Stimulated activated CD8-positive, alpha-beta memory T cell treated with anti-CD3 and anti-CD28 coated beads, Interleukin-15, amount 100 ng/mL, for 1 hour (primary cell): ENCODE data around the gene FKBP8.
"Not testable (repeated sequence)": the region's sequence is repeated elsewhere in the genome, so short reads cannot be mapped to it uniquely, and the experiment has no call there.

Experiments
- DNase-seq: peaks from one replicate; pipeline ENCODE4 v3.0.0-alpha.2; 2020; ENCODE audit warnings: low read depth

The FKBP8 gene

DNA sequence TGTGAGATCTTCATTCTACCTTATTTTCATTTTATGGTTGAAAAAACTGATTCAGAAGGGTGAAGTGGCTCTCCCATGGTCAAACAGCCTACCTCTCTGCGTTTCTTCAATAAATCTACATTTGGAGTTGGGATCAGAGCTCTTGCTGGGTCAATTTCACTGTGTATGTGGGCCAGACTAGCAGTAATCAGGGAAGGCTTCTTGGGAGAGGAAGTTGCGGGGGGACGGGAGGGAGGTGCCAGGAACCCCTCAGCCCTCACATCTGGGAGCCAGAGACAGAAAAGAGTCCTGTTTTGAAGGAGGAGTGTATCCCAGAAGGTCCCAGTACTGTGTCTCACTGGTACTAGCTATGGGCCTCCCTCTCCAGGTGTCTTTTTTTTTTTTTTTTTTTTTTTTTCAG lies 15.2 kb upstream of the FKBP8 start:
- no peak for DNase-seq

DNA sequence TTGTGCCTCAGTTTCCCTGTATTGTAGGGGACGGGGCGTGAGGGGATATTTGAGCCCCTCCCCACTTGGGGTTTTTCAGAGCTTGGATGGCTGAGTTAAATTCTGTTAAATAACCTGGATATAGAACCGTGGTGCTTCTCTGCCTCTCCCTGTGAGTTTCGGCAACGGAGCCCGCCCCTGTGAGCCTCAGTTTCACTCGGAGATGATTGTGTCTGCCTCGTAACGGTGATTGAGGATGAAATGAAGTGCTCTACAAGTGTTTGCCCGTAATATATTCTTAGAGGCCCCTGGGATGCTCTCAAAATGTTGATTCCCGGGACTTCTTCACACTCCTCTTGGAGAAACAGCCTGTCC lies 14.8 kb upstream of the FKBP8 start:
- no peak for DNase-seq

- peak; percentile 95 for DNase-seq
Measured at GRCh38 chr19:18557411-18558201, 14.2 kb upstream of the FKBP8 start, which contains the start of gene KXD1. TSS of gene KXD1 (plus strand) at chr19:18557870. CDS start at chr19:18562057, 4,187 bp downstream.

DNA sequence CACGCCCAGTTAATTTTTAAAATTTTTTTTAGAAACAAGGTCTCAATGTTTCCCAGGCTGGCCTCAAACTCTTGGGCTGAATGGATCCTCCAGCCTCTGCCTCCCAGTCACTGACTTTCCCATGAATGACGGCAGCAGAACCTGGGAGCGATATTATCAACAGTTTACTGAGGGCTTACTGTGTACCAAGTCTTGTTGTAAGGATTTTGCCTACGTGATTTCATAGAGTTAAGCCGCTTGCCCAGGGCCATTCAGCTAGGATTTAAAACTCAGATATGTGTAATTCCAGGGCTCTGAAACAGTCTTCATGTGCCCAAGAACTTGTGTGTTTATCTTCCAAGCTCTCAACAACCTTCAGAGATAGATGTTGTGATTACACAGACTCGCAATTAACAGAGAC lies 8.3 kb upstream of the FKBP8 start:
- no peak for DNase-seq

GRCh38 chr19:18543814-18544475 lies 572 bp upstream of the FKBP8 start:
- peak; percentile 40 for DNase-seq

DNA sequence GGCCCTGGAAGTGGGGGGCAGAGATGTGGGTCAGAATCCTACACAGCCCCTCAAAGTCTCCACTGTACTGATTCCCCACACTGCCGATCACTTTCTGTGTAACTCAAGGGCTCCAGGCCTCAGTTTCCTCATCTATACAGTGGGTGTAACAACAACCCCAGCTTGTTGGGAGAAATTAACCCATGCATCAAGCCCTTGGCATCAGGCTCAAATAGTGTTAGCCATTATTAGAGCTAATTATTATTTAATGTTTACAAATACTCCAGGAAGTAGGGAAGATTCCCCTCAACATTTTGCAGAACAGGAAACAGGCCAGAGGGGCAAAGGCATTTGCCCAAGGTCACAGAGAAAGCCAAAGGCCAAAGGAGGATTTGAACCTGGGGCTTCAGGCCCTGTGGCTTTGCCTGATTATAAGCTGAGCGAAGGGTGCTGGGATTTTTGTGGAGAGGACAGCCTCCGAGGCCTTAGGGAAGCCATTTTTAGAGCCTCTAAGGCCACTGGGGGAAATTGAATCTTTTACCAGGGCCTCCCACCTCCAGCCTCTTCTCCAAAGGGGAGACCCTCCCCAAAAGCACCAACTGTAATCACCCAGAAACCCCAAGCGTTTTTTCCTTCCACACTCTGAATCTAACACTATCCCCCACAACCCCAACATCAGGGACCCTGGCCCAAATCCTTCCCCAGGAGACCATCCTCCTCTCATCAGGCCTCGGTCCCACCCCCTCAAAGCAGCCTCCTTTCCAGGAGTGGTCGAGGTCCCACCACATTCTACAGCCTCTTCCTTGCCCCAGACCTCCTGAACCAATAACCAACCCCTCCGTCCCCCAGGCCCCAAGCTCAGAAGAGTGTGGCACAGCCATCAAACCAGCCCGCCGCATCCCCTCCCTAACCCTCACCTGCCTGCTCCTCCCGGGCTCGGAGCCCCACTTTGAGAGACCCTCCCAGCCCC lies 1.1 kb downstream of the FKBP8 start:
- no peak for DNase-seq

DNA sequence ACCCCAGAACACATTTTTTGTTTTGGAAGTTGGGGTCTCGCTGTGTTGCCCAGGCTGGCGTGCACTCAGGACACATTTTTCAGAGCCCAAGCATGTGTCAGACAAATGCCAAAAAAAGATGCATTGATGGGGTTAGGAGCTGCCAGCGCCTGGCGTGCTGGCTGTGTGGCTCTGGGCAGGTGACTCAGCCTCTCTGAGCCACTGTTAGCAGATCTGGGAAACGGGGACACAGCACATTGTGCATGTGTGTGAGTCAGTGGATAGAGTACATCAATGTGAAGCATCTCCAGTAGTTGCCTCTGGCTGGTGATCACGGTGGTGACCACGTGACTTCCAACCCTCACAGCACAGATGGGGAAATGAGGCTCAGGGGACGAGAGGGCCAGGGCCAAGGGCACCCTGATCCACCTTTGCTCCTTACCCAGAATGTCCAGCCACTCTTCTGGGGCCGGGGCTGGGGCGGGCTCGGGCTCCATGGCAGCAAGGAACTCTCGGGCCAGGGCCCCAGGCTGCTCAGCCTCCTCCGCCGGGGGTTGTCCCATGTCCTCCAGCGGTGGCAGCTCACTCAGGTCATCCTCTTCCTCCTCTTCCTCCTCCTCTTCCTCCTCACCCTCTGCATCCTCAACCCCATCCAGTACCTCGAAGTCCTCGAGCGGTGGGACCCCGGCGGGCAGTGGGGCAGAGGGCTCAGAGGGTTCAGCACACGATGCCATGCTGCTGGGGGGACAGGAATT lies 1.9 kb downstream of the FKBP8 start:
- DNase-seq: no peak

DNA sequence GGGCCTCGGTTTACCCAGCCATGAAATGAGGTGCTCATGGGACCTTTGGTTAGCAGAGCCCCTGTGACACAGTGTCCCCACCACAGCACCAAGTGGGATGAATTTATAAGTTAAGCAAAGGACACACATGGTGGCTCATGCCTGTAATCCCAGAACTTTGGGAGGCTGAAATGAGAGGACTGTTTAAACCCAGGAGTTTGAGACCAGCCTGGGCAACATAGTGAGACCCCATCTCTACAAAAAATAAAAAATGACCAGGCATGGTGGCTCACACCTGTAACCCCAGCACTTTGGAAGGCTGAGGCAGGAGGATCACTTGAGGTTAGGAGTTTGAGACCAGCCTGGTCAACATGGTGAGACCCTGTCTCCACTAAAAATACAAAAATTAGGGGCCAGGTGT lies 3.2 kb downstream of the FKBP8 start:
- not testable (repeated sequence) for DNase-seq

GRCh38 chr19:18539372-18539771 lies 4.0 kb downstream of the FKBP8 start:
- no peak for DNase-seq

DNA sequence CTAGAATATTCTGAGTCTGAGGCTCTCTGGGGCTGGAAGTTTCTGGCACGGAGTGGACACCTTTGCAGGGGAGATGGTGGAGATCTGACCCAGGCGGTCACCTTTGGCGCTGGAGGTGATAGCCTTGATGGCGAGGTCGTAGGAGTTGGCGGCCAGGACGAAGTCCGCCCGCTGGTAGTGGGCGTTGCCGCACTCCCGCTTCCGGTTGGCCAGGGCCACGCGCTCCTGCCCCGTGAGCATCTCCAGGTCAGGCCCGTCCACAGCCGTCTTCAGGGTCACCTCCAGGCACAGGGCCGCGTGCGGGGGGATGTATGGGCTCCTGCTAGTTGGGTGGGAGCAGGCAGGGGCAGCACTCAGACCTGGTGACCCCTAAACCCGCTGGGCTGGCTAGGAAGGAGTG lies 5.3 kb downstream of the FKBP8 start:
- DNase-seq: no peak

- no peak for DNase-seq
Measured at GRCh38 chr19:18537431-18537830, 5.9 kb downstream of the FKBP8 start.

GRCh38 chr19:18536475-18536874 lies 6.9 kb downstream of the FKBP8 start:
- DNase-seq: no peak

- DNase-seq: no peak
Measured at GRCh38 chr19:18533058-18533457, 10.3 kb downstream of the FKBP8 start.

DNA sequence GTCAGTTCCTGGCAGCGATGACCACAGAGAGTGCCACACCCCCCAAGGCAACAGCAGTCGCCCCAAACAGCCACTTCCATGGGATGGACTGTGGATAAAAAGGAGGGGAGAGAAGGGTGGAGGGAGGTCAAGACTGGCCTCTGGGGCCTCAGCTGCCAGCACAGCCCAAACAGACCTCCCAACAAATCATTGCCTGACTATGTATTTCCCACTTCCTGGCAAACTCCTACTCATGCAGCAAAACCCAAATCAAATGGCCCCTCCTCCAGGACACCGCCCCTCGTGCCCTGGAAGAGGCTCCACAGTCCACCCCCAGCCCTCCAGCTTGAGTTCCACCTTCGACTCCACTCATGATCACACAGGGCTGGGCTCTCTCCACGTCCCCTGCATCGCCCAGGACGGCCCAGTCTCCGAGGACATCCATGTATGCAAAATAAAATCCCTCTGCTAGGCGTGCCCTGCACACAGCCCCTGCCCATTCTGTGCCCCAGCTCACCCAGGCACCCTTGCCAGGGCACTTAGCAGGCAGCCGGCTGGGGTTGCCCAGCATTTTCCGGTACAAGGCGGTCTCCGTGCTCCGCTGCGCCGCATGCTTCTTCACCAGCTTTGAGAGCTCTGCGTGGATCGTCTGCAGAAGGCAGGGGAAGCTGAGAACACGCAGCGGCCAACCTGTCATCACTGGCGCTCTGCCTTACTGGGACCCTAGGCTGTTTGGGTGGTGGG lies 11.0 kb downstream of the FKBP8 start:
- DNase-seq: no peak

- DNase-seq: no peak
Measured at GRCh38 chr19:18531485-18531884, 11.9 kb downstream of the FKBP8 start.

DNA sequence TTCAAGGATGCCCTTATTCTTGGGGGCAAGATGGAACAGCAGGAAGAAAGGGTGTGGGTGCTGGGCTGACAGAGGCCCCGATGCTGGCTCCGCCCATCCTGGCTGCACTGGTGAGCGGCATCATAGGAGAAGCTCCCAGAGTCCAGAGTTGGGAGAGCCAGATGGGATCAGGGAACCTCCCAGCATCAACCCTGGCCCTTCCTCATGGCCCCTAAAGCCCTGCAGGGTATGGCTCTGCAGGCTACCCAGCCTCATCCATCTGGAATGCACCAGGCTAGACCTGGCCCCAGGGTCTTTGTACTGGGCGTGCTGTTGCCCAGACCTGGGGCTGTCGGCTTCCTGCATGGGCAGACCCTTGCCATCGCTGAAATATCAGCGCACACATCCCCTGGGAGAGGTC lies 13.6 kb downstream of the FKBP8 start:
- DNase-seq: no peak

- no peak for DNase-seq
Measured at GRCh38 chr19:18526316-18526715, 17.1 kb downstream of the FKBP8 start.

- no peak for DNase-seq
Measured at GRCh38 chr19:18523841-18524240, 19.5 kb downstream of the FKBP8 start.

- not testable (repeated sequence) for DNase-seq
Measured at GRCh38 chr19:18522862-18523440, 20.4 kb downstream of the FKBP8 start.

GRCh38 chr19:18522124-18522861 lies 21.1 kb downstream of the FKBP8 start:
- DNase-seq: peak; percentile 99
